AG04450 (cell line): ENCODE measurements around the gene RNF224. TPM values are rescaled to one million over a fixed set of nuclear protein-coding genes. Genes with fewer than 3 reads are reported as not detected.

Source experiments
- CTCF ChIA-PET: fragments of 300-600, 350-600 bp; formaldehyde crosslinking; extraction: SDS; loops from one replicate; lab custom pipeline; 2022; ENCODE audit warnings: antibody characterized with exemption, inconsistent platforms; lab: Charles Lee
- POLR2A ChIA-PET: fragments of 350-600 bp; formaldehyde crosslinking; extraction: SDS; loops from one replicate; lab custom pipeline; 2021; ENCODE audit warnings: antibody characterized with exemption, inconsistent platforms; lab: Yijun Ruan, JAX
- DNase-seq: peaks from one replicate; pipeline ENCODE4 v3.0.0-alpha.2; 2011; ENCODE audit warnings: low read depth, low spot score
- H3K27ac ChIP-seq: one replicate; pipeline ENCODE4 v1.5.1; 2012; ENCODE audit warnings: low read depth, low read length, control low read depth
- H3K27me3 ChIP-seq: one replicate; pipeline ENCODE4 v1.6.0; 2012; ENCODE audit warnings: low read length; ENCODE audit not compliant: control insufficient read depth, insufficient read depth
- H3K4me3 ChIP-seq: 2 replicates; pipeline ENCODE4 v1.5.1; 2011; ENCODE audit warnings: mild to moderate bottlenecking, low read depth, low read length, control low read depth
- H3K9me3 ChIP-seq: 2 replicates; pipeline ENCODE4 v1.5.1; 2012; ENCODE audit warnings: low read length; ENCODE audit not compliant: control insufficient read depth, insufficient read depth
- polyA plus RNA-seq: library from polyadenylated mRNA; depleted of rRNA; stranded (reverse); fragments of >200 nt; gene quantifications from 2 replicates; pipeline ENCODE4 v1.2.3, GENCODE V29; 2011
- TF ChIP-seq, protein P1 (sequence below): IDR thresholded peaks from 2 replicates; pipeline ENCODE4 v1.5.1; 2011; ENCODE audit warnings: low read depth, low read length, control low read depth, inconsistent platforms

RNF224 gene
- polyA plus RNA-seq, 1 experiment = not detected

DNA sequence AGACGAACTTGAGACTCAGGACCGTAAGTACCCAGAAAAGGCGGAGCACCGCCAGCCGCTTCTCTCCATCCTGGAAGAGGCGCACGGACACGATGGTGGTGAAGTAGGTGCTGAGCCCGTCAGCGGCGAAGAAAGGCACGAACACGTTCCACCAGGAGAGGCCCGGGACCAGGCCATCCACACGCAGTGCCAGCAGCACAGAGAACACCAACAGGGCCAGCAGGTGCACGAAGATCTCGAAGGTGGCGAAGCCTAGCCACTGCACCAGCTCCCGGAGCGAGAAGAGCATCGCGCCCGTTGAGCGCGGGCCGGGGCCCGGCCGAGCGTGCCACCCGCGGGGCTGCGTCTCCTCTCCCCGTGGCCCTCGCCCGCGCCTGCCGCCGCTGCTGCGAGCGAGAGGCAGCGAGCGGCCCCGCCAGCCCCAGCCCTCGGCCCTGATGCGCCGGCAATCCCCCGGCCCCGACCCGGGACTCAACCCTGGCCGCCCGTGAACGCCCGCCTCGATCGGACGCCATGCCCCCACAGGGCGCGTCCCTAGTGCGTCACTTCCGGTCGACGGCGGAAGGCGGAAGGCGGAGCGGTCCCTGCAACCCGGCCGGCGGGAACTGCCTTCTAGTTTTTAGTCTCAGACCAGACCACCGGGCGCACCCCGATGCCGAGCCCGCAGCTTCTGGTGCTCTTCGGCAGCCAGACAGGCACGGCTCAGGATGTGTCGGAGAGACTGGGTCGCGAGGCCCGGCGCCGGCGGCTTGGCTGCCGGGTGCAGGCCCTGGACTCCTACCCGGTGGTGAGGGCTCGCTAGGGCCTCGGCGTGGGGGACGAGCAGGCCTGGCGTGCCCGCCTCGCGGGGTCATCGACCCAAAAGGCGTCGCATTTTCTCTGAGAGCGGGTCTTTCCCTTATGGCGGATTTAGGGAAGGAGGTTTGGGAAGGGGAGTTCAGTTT is 21.9 kb upstream of the RNF224 start, which contains the start of the genes NDOR1 and TMEM203:
Gene NDOR1, plus strand, starts transcription at position 575 of the 944 bp plus-strand sequence. Its CDS starts 78 bp downstream, at position 653.
Gene TMEM203, minus strand, starts transcription at position 523 of the 944 bp plus-strand sequence. Its CDS starts 234 bp downstream, at position 289.
- TF ChIP-seq, protein P1, sequence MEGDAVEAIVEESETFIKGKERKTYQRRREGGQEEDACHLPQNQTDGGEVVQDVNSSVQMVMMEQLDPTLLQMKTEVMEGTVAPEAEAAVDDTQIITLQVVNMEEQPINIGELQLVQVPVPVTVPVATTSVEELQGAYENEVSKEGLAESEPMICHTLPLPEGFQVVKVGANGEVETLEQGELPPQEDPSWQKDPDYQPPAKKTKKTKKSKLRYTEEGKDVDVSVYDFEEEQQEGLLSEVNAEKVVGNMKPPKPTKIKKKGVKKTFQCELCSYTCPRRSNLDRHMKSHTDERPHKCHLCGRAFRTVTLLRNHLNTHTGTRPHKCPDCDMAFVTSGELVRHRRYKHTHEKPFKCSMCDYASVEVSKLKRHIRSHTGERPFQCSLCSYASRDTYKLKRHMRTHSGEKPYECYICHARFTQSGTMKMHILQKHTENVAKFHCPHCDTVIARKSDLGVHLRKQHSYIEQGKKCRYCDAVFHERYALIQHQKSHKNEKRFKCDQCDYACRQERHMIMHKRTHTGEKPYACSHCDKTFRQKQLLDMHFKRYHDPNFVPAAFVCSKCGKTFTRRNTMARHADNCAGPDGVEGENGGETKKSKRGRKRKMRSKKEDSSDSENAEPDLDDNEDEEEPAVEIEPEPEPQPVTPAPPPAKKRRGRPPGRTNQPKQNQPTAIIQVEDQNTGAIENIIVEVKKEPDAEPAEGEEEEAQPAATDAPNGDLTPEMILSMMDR = no peak
- peak within 1 kb of the TSS; percentile 39 for H3K27ac ChIP-seq
- no peaks in the 10 kb centered on the region; the same call in 1 of the 2 replicates for H3K9me3 ChIP-seq
- ChIA-PET CTCF (interaction anchor here (1.7 kb wide), 1 partner anchor 31 kb away, joined by 12 read pairs; no protein-coding TSS in a partner anchor), POLR2A (interaction anchor here (0.6 to 2.3 kb wide), 6 partner anchors 11 to 119 kb away, joined by 3 to 14 read pairs (median 3); partner anchors contain the start of genes ANAPC2, RNF208, SSNA1 and TUBB4B)
- DNase-seq = no peak
- peak within 1 kb of the TSS; percentile 97 for H3K4me3 ChIP-seq
- no peaks in the 10 kb centered on the region for H3K27me3 ChIP-seq

DNA sequence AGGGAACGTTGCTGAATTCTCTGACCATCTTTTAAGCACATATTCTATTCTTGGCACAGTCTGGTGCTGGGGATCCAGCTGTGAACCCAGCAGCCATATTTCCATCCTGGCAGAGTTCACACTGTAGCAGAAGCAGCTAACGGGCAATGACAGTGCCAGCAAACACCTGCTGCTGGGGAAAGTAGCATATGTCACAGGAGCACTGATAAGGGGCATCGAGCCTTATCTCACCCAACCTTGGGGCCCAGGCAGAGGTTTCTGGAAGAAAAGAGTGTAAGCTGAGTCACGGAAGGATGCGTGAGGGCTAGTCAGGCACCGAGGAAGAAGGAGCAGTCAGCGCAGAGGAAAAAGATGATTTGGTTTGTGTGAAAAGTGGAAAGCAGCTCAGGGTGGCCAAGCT is 20.7 kb upstream of the RNF224 start:
- no peaks in the 10 kb centered on the region; the same call in 1 of the 2 replicates for H3K9me3 ChIP-seq
- H3K27me3 ChIP-seq = no peaks in the 10 kb centered on the region
- peak overlapping the region; percentile 97 for H3K4me3 ChIP-seq
- H3K27ac ChIP-seq = peak overlapping the region; percentile 21
- TF ChIP-seq, protein P1 = no peak
- no peak for DNase-seq
- CTCF ChIA-PET = no interaction called here
- POLR2A ChIA-PET = no interaction called here

DNA sequence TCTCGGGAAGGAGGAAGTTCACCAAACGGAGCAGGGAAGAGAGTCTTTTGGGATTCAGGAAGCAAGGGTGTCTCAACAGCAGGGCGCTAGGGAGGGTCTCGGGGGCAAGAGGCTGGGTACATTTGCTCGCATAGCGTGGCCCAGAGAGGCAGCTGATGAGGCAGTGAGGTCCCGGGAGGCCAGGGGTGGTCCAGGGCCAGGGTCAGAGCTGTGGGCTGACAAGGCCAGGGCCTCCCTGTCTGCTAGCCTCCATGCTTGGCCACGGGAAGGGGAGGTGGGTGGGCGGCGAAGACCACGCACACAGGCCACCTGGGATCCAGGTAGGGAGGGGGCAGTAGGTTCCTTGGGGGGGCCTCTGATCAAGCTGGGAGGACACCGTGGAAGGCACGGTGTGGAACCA is 15.8 kb upstream of the RNF224 start:
- H3K9me3 ChIP-seq = no peaks in the 10 kb centered on the region; the same call in 1 of the 2 replicates
- no peaks in the 10 kb centered on the region for H3K27me3 ChIP-seq
- TF ChIP-seq, protein P1 = no peak
- H3K27ac ChIP-seq = no peak overlapping the region
- POLR2A ChIA-PET = no interaction called here
- no peak for DNase-seq
- H3K4me3 ChIP-seq = no peak overlapping the region
- CTCF ChIA-PET = no interaction called here

DNA sequence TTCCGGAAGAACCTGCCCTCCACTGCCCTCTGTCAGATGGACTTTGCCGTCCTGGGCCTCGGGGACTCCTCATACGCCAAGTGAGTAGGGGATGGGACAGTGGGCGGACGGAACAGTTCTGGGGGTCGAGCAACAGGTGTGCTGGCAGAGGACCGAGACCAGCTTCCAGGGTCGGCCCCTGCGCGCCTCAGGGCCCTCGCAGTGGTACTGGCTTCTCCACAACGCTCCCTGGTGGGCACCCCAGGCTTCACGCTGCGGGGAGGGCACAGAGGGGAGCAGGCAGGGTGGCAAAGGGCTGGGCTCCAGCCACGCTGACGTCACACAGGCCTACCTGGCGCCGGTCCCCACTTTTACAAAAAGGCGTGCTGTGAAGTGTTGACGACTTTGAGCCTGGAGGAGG is 14.8 kb upstream of the RNF224 start:
- Histone ChIP-seq H3K9me3 (no peaks in the 10 kb centered on the region; the same call in 1 of the 2 replicates), H3K4me3 (no peak overlapping the region), H3K27me3 (no peaks in the 10 kb centered on the region), H3K27ac (no peak overlapping the region)
- POLR2A ChIA-PET = no interaction called here
- no peak for DNase-seq
- TF ChIP-seq, protein P1 = no peak
- CTCF ChIA-PET = no interaction called here
